HS-27A (cell line): Measurements from ENCODE around the gene CD177.
"Not testable (repeated sequence)": the region's sequence is repeated elsewhere in the genome, so short reads cannot be mapped to it uniquely, and the experiment has no call there.

ENCODE experiments used
- DNase-seq: peaks from one replicate; pipeline ENCODE4 v3.0.0-alpha.2; 2012; ENCODE audit warnings: low read depth, missing footprints

Gene CD177, protein sequence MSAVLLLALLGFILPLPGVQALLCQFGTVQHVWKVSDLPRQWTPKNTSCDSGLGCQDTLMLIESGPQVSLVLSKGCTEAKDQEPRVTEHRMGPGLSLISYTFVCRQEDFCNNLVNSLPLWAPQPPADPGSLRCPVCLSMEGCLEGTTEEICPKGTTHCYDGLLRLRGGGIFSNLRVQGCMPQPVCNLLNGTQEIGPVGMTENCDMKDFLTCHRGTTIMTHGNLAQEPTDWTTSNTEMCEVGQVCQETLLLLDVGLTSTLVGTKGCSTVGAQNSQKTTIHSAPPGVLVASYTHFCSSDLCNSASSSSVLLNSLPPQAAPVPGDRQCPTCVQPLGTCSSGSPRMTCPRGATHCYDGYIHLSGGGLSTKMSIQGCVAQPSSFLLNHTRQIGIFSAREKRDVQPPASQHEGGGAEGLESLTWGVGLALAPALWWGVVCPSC

DNA sequence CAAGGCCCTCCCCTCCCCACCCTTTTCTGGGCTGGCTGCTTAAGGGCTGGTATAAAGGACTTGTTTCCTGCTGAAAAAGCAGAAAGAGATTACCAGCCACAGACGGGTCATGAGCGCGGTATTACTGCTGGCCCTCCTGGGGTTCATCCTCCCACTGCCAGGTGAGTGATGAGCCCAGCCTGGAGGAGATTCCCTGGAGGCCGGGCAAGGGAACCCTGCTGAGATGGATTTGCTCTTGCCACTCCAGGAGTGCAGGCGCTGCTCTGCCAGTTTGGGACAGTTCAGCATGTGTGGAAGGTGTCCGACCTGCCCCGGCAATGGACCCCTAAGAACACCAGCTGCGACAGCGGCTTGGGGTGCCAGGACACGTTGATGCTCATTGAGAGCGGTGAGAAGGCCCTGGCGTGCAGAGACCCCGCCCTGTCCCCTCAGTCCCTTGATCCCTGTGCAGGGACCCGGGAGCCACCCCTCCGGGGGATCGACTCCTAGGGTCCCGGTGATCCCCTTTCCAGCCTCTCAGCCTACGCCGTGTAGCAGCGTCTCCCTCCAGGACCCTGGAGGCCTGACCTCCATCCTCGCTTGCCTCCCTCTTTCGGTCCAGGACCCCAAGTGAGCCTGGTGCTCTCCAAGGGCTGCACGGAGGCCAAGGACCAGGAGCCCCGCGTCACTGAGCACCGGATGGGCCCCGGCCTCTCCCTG, at the start of gene CD177:
Gene CD177, plus strand, starts transcription at position 81 of the 699 bp plus-strand sequence. Its CDS starts 29 bp downstream, at position 110.
- DNase-seq = no peak

DNA sequence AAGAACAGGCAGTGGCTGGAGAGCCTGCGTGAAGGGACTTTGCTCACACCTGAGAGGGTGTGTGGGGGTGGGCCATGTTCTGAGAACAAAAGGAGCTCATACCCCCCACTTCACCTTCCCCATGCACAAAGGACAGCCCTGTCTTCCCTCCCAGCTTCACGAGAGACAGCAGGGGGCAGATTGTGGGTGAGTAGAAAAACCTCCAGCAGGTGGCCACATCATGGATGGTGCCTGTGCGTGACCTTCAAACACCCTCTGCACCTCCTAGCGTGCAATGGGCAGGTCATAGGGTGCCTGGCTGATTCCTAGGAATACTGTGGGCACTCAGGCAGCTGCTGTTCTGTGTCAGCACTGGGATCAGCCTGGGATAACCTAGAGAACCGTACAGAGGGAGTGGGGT, 47.8 kb upstream of the CD177 start:
- DNase-seq = no peak

DNA sequence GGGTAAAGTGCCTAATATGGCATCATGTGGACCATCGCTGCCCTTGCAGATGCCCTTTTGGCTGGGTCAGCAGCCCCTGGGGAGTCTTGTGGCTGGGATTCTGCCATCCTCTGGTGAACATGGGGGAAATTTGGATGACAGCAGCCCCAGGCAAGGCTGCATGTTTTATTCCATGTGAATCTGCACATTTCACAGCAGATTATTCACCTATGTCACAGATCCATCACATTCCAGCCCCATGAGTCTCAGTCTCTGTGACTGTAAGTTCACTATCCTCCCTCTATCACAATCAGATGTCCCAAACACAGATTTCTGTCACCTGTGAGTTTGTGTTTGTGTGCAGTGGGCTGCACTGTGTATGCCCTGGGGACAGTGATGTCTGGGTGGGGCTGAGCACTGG, 47.4 kb upstream of the CD177 start:
- no peak for DNase-seq

DNA sequence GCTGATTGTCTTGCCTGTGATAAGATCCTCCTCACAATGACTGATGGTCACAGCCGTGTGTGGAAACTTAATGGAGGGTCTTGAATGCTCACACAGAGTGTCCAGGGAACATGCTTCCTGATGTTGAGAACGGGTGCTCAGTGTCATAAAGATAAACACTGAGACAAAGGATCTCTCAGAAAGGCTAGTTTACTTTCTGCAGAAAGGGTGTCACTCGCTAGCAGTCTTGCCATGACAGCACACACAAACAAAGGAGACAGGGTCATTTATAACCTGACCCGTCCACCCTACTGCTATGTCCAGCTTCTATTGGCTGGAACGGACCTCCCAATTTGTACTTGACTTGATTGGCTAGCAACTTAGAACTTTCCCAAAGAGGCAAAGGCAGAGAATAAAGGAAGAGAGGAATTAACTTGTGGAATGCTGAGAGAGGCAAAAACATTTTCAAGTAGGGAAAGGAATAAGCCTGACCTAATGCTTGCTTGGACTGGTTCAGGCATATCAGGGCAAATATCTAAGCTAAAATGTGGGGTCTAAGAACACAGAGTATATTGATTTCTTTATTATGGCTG, 45.2 kb upstream of the CD177 start:
- DNase-seq = no peak

DNA sequence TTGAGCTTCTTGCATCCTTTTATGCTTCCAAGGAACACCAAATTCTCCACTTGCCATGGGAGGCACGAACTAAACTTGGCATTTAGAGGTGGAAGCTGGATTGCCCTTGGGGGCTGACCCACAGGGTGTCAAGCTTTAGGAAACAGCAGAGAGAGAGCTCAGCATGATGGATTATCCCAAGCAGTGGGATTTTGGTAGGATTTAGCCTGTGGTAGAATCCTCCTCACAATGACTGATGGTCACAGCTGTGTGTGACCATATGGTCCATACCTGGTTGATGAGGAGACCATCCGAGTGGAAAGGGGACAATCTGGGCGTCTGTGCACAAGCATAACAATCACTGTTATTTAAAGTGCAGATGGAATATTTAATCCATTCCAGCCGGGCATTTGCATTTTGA, 44.0 kb upstream of the CD177 start:
- DNase-seq = no peak

DNA sequence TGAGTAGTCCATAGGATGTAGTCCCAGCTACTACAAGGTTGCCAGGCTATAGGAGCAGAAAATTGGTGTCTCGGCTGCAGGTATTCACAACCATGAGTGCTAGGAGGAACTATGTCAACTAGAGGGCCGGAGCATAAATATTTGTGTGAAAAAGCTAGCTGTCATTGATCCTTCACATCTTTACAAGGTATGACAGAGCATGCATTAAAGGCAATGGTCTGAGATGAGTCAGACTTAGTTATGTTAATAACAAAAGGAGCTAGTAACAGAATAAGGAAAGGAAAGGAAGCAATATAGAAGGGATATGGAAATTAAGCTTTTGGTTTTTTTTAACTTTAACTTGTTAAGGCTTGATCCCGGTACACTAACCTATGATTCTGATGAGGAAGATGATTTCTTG, 43.3 kb upstream of the CD177 start:
- no peak for DNase-seq

DNA sequence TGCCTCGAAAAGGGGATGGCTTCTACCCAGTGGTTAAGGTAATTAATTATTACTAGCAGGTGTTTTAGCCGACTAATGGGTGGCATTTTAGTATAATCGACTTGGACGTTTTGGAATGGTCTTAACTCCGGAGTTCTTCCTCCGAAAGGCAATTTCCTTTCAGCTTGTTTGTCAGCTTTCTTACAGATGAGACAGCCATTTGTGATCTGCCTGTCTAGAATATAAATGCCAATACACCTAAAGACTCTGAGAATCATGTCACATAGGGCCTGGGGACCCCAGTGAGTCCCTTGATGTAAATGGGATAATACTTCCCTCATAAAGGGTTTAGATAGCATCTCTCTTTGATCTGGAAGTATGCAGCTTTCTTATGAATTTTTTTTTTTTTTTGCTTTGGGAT, 42.2 kb upstream of the CD177 start:
- no peak for DNase-seq

DNA sequence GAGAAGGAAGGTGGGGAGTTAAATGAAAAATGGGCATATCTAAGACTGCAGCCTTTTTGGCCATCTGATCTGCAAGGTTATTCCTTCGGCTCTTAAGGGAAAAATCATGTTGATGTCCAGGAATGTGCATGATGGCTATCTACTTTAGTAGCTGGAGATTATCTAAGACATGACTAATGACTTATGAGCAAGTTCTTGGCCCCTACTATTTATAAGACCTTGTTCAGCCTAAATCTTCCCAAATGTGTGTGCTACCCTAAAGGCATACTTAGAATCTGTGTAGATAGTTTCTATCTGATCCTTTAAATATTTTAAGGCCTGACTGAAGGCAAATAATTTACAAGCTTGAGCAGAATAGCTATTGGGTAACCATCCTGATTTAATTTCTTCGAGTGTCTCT, 41.8 kb upstream of the CD177 start:
- no peak for DNase-seq

DNA sequence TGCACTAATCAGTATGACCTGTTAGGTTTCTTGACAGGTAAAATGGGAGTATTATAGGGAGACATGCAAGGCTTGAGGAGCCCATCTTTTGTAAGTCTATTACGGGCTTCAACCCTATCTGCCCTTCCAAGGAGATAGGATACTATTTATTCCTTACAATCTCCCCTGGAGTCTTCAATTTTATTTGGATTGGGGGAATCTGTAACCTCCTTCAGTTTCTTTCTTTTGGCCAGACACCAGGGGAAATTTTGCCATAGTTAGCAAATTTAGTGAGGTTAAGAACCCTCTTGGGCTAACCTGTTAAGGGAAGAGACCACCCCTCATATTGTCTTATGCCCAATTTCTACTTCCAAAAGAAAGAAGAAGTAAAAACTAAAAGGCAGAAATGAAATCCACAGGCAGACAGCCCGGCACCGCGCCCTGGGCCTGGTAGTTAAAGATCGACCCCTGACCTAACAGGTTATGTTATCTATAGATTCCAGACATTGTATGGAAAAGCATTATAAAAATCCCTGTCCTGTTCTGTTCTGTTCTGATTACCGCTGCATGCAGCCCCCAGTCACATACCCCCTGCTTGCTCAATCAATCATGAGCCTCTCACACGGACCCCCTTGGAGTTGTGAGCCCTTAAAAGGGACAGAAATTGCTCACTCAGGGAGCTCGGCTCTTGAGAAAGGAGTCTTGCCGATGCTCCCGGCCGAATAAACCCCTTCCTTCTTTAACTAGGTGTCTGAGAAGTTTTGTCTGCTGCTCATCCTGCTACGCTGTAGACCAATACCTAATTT, 39.6 kb upstream of the CD177 start:
- no peak for DNase-seq

DNA sequence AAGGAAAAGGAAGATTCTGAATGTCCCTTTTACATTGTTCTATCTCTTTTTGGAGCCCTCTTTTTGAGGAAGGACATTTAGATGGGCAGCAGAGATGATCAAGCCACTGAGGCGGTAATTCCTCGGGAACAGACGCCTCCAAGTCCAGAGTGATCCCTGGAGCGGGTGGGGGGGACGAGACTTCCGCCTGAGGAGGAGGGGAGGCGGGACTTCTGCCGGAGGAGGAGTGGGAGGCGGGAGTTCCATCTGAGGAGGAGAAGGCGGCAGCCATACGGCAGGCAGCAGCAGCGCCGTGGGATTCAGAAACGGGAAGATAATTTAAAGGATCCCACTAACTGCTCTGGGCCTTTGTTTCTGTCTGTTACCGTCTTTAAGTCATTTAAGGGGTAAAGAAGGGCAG, 37.6 kb upstream of the CD177 start:
- DNase-seq = no peak

DNA sequence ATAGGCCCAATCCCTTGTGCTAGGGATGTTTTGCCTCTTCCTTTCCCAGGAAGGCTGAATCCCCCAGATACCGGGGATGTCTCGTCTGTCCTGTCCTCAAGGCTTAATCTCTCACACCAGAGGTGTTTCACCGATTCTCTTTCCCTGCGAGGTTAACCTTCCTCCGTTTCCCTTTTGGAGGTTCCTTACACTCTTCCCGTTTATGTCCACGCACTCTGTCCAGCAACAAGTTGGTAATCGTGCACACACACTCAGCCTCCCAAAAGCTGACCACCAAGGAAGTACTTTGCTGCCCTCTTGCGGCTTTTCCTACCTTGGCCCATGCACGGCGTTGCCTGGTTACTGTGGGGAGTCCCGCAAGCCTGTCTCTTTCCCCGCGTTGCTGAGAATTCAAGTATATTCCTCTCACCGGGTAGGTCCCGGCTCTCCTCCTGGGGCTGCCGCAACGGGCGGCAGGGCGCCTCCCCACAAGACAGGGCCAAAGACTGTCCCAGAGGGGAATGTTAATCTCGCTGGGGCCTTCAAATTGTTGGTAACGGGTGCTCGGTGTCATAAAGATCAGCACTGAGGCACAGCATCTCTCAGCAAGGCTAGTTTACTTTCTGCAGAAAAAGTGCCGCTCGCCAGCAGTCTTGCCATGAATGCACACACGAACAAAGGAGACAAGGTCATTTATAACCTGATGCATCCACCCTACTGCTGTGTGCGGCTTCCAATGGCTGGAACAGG, 36.7 kb upstream of the CD177 start:
- DNase-seq = peak; percentile 38

DNA sequence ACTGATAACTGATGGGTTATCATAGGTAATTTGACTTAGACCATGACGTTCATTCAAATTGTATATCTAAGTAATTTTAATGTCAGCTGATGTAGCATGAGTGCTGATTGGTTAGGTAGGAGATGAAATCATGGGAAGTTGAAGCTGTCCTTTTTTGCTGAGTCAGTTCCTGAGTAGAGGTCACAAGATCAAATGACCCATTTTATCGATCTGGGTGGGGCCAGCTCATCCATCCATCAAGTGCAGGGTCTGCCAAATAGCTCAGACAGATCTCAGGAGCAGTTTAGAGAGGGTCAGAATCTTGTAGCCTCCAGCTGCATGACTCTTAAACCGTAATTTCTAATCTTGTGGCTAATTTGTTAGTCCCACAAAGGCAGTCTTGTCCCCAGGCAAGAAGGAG, 35.3 kb upstream of the CD177 start:
- no peak for DNase-seq

DNA sequence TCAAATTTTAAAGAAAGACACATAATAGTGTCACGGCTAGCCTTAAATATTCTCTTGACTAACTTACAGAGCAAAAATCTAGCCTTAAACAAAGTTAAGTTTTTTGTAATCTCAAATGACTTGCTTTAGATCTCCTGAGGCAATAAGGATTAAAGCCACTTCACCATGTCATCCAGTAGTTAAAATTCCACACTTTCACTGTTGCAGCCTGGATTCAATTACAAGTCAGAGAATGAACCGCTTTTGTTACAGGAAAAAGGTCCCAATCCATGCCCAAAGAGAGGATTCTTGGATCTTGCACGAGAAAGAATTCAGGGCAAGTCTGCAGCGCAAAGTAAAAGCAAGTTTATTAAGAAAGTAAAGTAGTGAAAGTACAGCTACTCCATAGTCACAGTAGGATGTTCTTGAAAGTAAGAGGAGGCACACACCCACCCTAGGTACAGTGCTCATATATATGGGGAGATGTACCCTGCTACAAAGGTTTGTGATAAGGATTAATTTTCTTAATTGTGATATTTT, 34.6 kb upstream of the CD177 start:
- no peak for DNase-seq

DNA sequence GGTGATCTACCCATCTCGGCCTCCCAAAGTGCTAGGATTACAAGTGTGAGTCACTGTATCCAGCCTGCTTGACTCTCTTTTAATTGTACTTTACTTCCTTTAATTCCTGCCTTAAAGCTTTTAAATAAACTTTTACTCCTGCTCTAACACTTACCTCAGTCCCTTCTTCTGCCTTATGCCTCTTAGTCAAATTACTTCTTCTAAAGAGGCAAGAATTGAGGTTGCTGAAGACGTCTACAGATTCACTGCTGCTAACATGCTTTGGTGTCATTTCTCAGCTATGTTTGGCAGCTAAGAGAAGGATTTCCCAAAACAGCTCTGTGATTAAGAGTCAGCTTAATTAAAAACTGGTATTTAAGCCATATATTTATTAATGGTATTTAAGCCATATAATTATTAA, 32.9 kb upstream of the CD177 start:
- DNase-seq = no peak

DNA sequence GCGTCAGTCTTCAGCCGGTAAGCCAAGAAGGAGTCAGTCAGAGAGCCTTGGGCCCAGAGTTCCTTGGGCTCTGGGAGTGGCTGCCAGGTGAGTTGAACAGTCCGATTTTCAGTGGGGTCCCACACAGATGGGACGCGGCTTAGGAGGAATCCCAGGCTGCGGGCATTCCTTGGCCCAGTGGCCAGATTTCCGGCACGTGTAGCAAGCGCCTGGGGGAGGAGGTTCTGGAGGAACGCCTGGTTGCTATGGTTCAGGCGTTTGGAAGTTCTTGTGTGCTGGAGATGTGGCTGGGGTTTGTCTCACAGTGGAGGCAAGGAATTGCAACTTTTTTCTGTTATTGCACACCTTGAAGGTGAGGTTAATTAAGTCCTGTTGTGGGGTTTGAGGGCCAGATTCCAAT, 26.7 kb upstream of the CD177 start:
- DNase-seq = not testable (repeated sequence)

DNA sequence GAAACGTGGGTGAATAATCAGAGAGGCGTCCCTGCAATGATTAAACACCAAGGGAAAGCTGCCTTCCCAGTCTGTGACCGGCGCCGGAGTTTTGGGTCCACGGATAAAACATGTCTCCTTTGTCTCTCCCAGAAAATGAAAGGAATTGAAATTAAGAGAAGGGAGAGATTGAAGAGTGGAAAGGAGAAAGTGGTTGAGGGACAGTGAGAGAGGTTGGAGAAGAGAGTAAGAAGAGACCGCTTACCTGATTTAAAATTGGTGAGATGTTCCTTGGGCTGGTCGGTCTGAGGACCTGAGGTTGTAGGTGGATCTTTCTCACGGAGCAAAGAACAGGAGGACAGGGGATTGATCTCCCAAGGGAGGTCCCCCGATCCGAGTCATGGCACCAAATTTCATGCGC, 24.9 kb upstream of the CD177 start:
- not testable (repeated sequence) for DNase-seq

DNA sequence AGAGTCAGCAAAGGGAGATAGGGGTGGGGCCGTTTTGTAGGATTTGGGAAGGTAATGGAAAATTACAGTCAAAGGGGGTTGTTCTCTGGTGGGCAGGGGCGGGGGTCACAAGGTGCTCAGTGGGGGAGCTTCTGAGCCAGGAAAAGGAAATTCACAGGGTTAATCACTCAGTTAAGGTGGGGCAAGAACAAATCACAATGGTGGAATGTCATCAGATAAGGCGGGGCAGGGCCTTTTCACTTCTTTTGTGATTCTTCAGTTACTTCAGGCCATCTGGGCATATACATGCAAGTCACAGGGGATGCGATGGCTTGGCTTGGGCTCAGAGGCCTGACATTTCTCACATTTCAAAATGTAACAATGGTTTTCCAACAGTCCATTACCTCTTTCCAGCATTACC, 24.4 kb upstream of the CD177 start:
- DNase-seq = not testable (repeated sequence)

DNA sequence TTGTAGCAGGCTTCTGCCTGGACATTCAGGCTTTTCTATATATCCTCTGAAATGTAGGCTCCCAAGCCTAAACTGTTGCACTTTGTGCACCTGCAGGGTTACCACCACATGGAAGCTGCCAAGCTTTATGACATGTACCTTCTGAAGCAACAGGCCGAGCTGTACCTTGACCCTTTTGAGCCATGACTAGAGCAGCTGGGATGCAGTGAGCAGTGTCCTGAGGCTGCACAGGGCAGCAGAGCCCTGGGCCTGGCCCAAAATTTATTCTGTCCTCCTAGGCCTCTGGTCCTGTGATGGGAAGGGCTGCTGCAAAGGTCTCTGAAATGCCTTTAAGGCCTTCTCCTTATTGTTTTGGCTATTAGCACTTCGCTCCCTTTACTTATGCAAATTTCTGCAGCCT, 23.5 kb upstream of the CD177 start:
- DNase-seq = no peak

DNA sequence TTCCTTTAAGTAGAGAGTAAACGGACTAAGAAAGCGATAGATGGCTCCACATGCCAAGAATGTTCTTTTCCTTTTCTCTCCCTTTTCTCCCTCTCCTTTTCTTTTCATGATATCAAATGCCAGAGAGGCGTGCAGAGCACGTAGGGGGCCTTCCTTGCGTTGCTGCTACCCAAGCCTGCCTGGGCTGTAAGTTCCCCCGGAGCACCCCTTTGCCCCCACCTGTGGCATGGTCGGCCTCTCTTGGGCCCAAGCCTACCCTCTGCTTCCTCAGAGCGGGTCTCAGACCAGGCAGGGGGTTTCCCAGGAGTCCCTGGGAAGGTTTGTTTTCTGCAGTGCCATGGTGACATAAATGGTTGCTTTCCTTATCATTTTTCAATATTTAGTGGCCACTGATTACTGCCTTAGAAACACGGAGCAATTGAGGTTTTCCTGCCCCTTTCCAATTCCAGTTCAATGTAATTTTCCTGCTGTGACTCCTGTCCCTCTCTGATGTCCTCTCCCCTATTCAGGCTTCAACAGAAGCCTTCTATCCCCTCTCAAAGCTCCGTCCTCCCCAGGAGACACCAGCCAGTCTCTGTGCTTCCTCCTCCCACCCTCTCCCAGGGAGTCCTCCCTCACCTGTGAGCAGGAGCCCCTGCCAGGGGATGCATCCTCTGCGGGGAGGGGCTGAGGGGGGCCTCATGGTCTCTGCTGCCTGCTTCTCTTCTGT, 22.6 kb upstream of the CD177 start:
- DNase-seq = no peak

DNA sequence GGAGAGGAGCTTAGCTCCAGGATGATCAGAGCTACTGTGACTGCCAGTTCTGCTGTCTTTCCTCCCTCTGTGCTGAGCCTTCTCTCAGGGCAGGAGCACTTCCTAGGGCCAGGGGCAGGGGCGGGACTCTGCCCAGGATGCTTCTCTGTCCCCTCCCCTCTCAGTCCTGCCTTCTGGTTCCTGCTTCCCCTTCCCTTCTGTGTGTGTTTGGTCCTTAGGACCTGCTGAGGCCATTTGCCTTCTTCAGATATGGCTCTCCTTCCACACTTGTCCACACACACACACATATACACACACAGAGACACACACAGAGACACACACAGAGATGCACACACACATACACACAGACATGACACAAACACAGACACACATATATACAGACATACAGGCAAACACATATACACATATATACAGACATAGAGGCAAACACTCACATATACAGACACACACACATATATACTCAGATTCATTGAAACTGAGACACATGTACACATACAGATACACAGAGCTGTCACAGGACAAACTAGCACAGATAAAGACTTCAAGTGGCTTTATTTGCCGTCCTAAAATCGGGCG, 22.0 kb upstream of the CD177 start:
- DNase-seq = no peak
